HG03196 (cell line): ENCODE results near the gene MTF2.

Experiments used
- ATAC-seq: cut with Tn5 transposase; IDR thresholded peaks from one replicate; pipeline ENCODE4 v1.9.1; 2021; ENCODE audit not compliant: unreplicated experiment

MTF2 gene

GRCh38 chr1:93082313-93082712 is 3.2 kb downstream of the MTF2 start:
- ATAC-seq: no peak

- ATAC-seq: no peak
Observed at GRCh38 chr1:93083979-93084378, 4.9 kb downstream of the MTF2 start.

GRCh38 chr1:93087532-93087931 is 8.4 kb downstream of the MTF2 start:
- no peak for ATAC-seq

DNA sequence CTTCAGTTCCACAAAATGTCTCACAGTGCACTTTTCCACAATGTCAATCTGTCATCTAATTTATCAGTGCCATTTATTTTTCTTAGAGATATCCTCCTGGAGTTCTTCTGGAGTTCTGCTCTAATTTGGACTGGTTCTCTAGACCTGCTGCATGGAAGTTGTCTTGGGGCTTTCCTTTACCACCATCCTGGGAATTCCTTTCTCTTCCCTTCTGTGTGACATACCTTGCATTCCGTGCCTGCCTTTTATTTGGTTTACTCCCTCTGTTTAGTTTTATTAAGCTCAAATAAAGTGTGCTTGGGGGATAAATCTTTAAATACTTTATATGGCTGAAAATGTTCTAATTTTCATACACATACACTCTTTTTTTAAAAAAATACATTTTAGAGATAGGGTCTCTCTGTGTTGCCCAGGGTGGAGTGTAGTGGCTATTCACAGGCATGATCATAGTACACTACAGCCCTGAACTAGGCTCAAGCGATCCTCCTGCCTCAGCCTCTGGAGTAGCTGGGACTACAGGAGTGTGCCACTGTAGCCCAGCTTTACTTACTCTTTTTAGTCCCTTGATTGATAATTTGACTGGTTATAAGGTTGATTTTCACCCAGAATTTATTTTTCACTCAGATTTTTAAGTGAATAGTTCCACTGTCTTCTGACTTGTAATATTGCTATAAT is 14.4 kb downstream of the MTF2 start:
- ATAC-seq: no peak

DNA sequence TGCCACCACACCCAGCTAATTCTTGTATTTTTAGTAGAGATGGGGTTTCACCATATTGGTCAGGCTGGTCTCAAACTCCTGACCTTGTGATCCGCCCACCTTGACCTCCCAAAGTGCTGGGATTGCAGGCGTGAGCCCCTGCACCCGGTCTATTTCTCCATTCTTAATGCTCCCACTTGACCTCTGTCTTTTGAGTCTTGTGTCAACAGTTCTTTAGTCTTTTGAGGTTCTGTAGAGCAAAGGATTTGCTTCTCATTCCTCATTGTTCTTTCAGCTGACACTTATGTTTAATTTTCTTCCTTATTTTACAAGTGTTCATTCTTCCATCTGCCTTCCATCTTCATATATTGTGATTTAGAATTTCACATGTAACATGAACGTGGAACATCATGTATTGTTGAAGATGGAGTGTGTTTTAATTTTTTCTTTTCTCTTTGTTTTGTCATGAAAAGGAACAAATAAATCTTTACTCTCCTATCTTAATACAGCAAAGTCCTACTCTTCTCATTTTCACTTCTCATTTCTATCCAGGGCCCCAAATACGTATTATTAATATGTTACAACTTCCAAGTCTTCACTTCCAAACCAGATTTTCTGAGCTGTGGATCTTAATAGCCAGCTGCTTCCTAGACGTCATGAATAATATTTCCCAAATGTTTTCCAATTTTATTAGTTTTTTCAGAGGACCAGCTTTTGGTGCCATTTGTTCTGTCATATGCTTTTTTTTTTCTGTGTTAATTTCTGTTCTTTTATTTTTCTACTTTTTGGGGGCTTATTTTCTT is 16.9 kb downstream of the MTF2 start:
- ATAC-seq: no peak

GRCh38 chr1:93102142-93102541 is 23.1 kb downstream of the MTF2 start:
- ATAC-seq: no peak

DNA sequence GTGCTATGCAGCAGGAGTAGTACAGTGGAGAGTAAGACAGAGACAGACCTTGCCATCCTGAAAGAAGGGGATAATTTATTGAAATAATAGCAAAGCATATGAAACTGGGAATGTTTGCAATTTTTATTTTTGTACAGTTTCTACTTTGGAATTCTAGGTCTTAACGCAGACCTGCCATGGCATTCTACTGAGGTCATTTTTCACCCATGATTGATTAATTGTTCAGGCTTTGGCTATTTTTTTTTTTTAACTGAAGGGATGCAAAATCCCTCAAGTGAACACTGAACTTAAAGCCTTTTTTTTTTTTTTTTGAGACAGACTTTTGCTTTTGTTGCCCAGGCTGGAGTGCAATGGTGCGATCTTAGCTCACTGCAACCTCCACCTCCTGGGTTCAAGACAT is 27.1 kb downstream of the MTF2 start:
- no peak for ATAC-seq

DNA sequence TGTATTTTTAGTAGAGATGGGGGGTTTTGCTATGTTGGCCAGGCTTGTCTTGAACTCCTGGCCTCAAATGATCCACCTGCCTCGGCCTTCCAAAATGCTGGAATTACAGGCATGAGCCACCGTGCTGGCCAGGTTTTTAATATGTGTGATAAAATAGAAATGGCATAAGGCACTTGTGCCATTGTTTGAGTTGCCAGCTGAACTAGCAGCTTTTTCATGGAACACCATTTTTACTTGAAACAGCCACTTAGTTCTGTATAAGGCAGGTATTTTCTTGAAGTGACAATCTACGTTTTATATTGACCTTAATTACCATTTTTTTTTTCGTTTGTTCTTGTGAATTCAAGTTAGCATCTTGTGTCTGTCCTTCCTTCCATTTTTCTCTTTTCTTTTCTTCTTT is 28.3 kb downstream of the MTF2 start:
- no peak for ATAC-seq

- ATAC-seq: no peak
Observed at GRCh38 chr1:93108335-93108734, 29.3 kb downstream of the MTF2 start.

- no peak for ATAC-seq
Observed at GRCh38 chr1:93109578-93109977, 30.5 kb downstream of the MTF2 start.

- ATAC-seq: no peak
Observed at GRCh38 chr1:93111065-93111464, 32.0 kb downstream of the MTF2 start.

- no peak for ATAC-seq
Observed at GRCh38 chr1:93111561-93111960, 32.5 kb downstream of the MTF2 start.

DNA sequence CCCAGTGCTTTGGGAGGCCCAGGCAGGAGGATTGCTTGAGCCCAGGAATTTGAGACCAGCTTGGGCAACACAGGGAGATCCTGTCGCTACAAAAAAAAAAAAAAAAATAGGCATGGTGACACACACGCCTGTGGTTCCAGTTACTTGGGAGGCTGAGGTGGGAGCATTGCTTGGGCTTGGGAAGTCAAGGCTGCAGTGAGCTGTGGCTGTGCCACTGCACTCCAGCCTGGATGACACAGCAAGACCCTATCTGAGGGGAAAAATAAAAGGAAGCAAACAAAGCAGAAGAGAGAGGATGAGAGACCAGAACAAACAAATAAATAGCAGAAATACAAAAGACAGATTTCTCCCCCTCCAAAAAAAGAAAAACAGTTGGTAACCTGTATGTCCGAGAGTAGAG is 34.0 kb downstream of the MTF2 start:
- ATAC-seq: no peak

DNA sequence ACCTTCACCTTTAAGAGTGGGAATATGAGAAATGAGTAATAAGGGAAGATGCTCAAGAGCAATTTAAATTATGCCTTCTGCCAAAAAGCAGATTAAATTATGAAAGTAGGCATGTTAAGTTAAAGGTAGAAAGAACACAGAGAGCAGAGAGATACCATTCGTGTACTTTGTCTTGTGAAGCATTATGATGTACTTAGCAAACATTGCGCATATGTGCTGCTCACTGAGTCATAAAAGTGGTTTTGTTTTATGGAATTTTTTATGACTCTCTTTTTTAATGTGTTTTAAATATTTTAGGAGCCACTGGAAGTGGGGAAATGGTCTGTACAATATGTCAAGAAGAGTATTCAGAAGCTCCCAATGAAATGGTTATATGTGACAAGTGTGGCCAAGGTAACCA is 35.3 kb downstream of the MTF2 start:
- no peak for ATAC-seq

- ATAC-seq: no peak
Observed at GRCh38 chr1:93120614-93121013, 41.5 kb downstream of the MTF2 start.

DNA sequence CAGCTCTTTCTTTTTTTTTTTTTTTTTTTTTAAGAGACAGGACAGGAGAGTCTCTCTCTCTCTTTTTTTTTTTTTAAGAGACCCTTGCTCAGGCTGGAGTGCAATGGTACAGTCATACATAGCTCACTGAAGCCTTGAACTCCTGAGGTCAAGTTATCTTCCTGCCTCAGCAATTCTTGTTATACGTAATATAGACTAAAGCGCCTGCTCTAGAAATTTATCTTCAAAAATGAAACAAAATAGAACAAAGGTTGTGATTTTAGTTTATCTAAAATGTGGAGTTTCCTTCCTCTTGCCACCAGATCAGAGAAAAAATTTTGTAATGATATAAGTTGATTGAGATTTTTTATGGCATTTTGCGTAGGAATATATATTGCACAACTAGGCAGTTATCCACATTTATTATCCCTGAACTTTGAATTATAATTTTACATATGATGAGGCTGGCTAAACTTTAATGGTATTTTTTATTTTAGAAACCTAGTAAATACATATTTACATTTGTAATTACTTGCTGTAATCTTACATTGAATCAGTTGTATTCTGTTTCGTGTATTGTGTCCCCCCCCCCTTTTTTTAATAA is 44.2 kb downstream of the MTF2 start:
- ATAC-seq: no peak

GRCh38 chr1:93124556-93125355 is 45.7 kb downstream of the MTF2 start:
- ATAC-seq: no peak

- ATAC-seq: no peak
Observed at GRCh38 chr1:93129507-93130099, 50.5 kb downstream of the MTF2 start.

DNA sequence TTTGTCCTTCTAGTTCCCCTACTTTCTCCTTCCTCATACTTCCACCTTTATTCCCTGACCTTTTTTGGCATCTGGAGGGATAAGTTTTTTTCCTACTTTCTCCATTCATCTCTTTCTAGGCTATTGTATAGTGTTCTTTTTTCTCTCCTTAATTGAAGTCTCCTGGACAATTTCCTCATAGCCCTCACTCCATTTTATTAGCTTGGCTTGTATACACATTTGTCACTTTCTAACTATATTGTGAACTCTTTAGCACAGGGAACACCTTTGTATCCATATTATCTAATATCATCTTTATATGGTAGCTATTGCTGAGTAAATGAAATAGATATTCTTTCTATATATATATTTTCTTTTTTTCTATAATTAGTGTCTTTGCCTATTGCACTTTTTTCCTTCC is 53.6 kb downstream of the MTF2 start:
- ATAC-seq: no peak

- ATAC-seq: no peak
Observed at GRCh38 chr1:93136445-93136844, 57.4 kb downstream of the MTF2 start.

DNA sequence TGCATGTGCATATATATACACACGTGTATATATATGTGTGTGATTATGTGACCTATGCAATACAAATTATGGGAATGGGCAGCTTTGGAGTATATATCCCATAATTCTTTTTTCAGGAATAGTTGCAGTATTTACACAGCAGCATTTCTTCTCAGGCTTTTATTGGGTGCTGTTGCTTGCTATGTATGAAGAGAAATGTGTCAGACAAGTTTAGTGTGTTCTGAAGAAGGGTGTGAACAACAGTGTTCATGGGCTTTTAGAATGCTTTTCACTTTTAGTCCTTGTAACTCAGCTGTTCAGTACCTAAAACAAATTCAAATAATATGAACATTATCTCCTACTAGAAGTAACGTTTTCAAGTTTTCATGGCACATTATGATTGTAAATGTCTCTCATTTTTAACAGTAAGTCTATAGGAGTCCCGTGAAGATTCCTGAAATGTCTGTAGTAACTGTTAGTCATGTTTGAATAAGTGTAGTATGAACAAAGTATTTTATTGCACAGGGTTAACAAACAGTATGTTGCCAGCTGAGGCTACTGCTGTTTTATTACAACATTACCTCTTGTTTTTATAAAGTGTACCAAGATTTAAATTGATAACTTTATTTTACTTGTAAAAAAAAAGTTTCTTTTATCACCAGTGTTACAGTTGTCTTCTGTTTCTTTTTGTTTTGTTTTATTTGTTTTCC is 58.7 kb downstream of the MTF2 start:
- ATAC-seq: no peak
